NCI-H774 (cell line): Measurements from ENCODE around the gene NTM.

Source experiments
- DNase-seq: peaks from one replicate; lab custom pipeline; 2025; lab: John Stamatoyannopoulos, UW

NTM gene

DNA sequence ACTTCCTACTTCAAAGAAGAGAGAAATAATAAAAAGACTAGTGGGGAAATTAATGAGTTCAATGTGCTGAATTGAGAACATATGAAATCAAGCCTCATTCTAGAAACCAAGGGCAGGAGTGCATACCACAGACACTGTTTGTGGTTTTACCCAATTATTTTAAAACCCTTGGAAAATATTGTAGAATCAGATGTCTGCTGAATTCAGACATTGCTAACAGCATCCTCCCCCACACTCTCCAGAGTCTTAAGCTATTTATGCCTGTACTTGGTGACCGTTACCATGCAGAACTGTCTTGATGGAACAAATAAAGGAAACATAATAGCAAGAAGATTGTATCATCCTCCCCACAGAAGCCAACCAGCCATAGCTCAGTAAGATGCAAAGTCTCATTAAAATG is 850.1 kb downstream of the NTM start:
- no peak for DNase-seq

DNA sequence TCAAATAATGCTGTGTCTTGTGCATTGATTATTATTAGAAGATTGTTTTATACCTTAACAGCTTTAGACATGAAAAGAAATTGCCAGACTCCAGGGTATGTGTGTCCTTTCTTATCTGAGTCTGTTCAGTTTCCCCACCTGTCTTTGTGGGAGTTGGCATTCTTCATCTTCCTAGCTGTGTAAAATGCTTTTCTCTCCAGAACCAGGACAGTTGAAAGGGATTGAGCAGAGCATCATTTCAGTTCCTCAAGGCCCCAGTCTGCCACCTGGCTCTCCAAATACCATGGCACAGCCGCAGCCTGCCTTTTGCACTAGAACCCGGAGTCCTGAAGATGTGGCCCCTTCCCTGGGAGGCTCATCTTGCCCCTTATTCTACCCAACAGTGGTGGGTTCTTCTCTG is 851.9 kb downstream of the NTM start:
- DNase-seq = no peak

DNA sequence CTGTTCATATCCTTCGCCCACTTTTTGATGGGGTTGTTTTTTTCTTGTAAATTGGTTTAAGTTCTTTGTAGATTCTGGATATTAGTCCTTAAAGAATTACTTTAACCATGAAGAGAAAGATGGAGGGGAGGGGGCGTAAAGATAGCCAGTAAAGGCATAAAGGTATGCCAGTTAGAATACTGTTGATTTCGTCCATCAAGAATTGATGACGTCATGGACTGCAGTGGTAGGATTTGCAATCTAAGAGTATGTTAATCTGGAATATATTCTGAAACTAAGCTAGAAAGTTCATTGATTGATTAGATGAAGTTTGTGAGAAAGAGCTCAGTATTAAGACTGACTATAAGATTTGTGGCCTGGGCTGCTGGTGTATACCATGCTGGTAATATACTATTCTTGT is 856.1 kb downstream of the NTM start:
- DNase-seq = no peak

DNA sequence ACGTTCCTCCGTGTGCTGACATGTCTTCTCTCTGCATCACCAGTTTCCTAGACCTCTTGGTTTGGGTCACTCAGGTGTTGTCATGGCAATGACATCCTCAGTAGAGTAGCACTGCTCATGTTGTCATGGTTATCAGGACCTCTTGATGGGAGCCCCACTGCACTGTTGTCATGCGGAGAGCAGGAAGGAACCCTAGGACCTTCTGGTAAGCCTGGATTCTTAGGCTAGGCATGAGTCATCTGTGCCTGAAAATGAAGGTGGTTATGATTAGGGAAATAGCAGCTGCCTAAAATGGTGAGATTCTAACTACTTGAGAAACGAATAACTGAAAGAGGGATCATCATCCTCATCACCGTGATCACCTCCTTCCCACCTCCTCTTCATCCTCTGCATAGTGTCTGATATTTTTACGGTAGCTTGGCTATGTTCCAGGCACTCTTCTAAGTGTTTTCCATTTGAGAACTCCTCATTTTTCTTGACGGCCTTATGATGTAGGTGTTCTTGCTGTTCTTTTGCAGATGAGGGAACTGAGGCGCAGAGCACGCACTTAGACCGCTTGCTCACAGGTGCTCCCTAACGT is 858.4 kb downstream of the NTM start:
- no peak for DNase-seq

DNA sequence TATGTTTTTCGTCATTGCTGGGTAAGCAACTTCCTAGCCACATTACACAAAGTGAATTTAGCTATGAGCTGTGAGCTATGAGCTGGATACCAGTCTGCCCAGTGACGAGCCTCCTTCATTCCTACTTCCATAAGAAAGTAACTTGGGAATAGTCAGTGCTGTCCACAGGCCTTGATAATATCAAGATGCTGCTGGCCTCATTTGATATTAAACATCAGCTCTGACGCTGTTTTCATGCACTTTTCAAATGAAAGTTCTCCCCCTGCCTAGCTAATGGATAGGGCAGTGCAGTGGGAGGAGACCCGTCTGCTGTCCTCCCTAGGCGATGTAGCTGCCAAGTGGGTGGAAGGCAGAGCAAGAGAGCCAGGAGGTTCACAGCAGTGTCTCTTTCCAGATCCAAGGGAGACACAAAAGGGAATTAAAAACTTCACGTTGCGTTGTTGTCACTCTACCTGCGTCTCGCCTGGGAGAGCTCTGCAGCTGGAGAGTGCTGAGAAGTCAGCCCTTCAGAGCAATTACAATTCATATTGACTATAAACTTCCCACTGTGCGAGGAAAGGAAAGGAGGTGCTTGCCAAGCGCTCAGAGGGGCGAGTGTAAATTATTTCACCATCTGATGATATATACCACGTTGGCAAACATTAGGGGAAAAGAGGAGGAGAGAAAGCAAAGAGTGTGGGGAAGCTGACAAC is 861.4 kb downstream of the NTM start:
- DNase-seq = peak; percentile 45

DNA sequence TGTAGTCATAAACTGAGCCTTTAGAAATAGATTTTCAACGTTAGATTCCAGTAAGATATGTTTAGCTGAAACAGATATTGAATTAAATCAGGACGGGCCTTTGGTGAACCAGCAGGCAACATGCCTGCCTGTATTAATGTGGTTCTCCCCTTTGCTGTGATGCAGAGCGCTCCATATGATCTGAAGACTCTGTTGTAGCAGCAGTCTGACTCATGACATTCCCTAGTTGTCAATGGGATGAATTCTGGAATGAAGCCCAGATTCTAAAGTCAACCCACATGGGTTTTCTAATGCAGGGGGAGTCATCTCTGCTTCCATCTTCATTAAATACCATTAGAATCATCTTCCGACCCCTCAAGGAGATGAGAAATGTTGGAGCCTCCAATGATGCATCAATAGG is 864.5 kb downstream of the NTM start:
- no peak for DNase-seq

DNA sequence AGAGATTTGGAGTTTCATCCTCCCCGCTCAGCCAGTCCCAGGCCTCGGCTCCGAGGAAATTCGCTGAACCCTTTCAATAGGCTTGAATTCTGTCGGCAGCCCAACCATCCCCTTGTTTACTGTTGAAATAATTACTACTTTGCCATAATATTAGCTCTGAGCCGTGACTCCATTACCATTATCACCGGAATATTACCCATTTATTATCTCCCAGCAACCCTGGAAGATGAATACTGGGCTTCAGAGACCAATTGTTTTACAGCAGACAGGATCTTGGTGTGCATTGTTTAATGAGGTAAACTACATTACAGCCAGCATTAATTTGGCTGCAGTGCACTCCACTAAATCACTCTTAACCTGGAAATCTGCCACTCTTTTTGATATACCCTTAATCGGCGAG is 867.4 kb downstream of the NTM start:
- no peak for DNase-seq

DNA sequence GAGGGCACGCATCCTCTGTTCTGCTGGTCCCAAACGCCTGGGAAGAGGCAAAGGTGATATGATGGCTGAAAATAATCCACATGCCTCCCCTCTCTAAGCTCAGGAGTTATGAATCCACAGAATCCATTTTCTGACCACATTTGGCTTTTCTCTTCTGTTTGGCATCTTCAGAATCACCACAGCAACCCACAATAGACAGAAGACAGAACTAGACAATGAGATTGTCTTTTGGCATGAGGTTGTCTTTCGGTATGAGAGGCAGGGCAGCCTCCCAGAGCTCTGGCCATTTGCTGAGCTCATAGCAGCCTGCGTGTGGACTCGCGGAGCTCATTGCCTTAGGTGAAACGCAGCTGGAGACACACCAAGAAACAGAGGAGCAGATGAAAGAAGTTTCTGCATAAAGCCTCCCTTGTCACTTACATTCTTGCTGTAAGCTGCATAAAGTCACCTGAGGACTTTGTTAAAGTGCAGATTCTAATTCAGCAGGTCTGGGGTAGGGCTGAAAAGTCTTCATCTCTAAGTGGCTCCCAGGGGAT is 868.0 kb downstream of the NTM start:
- DNase-seq = no peak

DNA sequence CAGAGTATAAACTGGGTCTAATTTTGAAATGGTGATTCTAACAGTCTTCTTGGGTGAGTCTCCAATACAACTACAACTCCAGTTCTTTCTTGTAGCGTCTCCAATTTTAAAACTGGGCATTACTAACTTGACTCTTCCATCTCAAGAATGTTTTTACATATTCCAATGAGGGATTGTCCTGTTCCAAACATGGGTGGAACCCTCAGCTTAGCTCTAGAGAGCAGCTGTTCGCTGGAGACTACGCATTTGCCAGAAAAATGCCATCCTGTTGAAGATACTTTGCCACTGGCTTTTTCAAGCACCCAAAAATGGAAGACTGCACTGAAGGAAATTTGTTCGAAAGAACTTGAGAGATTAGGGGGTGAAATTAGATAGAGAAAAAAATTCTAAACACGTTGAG is 870.0 kb downstream of the NTM start:
- DNase-seq = no peak

DNA sequence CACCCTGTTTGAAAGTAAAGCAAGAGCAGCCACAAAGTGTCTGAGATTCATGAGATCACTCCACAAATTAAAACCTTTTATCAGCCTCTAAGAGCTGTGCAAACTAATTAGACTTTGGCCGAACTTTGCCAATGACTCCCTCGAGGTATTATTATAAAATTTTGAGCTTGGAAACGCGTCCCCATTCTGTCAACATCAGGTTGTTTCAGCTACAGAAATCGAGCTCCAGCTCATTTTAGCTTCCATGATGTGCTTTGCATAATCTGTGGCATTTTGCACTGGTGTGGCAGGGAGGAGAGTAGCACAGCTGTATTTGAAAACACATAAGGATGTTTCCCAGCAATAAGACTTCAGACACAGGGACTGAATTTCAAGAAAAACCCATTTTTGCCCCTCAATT is 872.2 kb downstream of the NTM start:
- no peak for DNase-seq

DNA sequence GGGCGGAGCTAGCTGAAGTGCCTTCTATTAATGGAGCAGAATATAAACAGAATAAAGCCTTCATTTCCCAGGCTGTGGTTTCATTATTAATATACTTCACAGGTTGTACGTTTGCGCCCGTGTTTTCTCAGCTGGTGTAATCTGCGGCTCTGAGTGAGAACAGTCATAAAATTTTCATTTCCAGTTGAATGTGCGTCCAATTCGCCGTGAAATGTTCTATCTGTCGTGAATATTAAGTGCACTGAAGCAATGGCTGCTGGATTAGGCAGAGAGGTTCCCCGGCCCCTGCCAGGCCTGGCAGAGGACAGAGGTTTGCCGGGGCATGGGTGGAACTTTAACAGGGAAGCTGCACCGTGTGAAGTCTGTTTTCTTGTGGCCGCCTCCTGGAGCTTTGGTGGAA is 874.4 kb downstream of the NTM start:
- DNase-seq = peak; percentile 25

DNA sequence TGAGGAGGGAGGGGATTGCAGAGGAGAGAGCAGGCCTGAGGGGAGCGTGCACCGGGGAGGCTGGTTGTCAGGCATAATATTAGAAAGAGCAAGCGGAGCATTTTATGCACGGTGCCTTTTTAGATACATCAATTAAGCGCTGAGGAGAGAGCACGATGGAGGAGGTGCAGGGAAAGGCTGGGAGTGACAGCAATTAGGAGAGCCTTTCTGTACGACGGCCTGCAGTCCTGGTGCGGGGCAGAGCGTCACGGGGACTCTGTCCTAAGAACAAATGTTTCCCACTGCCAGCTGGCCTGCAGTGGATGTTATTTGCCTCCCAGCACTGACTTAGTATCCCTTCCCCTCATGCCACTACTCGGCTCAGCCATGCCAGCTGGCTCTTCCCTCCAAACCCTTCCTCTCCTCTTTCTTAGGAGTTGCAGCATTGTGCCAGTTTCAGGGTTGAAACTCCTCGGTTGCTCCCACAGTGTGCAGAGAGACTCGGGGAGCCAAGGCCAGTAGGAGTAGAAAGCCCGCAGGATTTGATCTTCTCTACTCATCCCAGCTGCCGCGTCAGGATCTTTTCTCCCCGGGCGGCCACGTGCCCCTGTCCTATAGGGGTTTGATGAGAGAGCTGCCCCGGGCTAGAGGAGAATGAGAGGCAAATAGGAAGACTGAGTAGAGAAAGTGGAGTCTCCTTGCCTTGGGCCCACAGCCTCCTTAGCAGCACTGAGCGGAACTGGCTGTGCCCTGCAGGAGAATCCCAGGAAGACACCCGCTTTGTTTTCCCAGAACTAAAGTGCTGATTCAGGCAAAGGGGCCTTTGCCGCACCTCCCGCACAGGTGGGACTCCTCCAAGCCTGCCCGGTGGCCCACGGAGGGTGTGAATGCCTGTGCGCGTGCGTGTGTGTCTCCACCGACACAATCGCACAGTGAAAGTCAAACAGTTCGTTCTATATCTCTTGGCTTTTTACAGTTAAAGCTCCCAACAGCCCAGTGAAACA is 875.3 kb downstream of the NTM start:
- no peak for DNase-seq

DNA sequence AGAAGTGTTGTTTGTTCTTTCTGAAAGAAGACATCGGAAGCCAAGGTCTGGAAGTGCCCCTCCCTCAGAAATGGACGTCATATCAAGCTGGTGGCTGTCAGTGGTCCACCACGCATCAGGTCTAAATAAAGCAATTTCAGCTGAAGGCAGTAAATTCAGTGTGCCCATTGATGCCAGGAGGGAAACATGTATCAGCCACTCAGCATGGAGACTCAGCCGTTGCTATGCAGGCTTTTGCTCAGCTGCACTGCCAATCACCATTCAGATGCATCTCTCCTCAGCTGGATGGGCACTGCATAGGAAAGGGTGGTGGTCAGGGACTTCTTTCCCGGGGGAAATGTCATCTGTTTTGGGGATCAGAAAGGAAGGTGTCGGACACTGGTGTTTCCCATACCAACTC is 878.2 kb downstream of the NTM start:
- DNase-seq = no peak

DNA sequence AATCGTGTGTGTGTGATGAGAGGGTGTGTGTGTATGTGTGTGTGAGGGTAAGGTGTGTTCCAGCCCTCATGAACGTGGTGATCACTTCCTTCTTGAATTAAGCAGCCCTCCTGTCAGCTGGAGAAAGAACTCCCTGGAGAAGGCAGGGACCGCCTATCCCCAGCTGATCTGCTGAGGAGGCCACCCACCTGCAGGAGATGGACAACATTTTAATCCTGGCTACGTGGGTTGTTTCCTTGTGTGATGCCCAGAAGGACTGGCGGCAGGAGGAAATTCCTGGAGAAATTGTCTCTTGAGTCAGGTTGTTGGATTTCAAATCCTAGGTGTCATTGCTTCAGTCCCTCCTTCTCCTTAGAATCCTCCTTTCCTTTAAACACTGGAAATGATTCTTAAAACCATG is 878.8 kb downstream of the NTM start:
- no peak for DNase-seq

DNA sequence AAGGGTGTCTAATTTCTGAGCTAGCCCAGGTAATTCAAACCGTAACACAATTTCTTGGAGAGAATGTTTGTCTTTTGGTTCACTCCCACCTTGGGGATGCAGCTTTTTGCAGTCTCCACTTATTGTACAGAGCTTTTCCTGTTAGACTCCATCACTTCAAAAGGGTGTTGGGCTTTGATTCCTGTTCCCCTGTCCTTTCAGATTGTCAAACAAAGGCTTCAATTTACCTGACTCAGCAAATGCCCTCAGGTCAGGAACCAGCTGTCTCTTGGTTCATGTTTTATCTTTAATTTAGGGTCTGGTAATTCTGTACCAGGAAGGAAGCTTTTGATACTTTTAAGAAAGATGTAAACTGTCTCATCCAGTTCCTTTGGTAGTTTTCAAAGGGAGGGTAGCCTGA is 880.6 kb downstream of the NTM start:
- DNase-seq = no peak

DNA sequence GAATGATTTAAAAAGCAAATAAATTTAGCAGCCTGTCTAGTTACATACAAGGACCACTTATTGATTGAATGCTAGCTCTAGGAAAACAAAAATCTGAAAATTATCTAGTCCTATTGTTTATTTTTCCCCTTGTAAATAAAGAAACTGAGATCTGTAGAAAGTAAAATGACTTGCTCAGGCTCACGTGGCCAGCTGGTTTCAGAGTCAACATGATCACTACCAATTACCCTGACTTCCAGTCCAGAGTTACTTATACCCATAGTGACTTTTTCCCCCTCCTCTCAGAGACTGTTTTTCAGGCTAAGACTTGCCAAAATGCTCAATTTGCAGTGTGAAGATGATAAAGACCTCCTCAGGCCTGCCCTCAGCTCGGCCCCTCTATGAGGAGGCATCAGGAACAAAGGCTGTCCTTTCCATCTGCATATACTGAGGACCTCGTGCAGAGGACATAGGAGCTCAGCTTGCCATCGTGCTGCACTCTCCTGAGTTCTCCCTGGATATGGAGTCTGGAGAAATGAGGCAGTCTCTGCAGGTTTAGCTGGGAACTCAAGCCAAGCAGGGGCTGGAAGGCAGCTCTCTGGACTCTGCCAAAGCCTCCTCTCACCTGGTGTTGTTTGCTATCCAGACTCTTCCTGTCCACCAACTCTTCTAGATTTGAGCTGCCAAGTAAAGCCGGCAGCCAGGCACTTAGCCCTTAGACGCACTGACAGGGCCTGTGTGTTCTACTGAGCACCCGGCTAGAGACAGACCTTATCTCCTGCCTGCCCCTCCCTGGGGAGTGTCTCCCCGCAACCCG is 883.3 kb downstream of the NTM start:
- no peak for DNase-seq

DNA sequence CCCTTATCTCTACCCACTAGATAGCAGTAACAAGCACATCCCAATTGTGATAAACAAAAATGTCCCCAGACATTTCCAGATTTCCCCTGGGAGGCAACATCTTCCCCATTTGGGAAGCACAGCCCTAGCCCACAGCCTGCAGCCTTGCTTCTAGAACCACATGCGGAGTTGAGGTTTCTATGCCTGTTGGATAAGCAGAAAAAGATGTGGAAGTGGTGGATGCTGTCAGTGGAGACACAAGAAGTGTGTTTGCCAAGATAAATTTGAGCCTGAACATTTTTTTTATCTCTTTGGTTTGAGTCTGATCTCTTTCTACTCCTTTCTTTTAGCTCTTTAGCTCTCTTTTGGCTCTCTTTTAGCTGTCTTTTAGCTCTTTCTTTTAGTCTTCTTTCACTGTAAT is 884.5 kb downstream of the NTM start:
- DNase-seq = no peak

DNA sequence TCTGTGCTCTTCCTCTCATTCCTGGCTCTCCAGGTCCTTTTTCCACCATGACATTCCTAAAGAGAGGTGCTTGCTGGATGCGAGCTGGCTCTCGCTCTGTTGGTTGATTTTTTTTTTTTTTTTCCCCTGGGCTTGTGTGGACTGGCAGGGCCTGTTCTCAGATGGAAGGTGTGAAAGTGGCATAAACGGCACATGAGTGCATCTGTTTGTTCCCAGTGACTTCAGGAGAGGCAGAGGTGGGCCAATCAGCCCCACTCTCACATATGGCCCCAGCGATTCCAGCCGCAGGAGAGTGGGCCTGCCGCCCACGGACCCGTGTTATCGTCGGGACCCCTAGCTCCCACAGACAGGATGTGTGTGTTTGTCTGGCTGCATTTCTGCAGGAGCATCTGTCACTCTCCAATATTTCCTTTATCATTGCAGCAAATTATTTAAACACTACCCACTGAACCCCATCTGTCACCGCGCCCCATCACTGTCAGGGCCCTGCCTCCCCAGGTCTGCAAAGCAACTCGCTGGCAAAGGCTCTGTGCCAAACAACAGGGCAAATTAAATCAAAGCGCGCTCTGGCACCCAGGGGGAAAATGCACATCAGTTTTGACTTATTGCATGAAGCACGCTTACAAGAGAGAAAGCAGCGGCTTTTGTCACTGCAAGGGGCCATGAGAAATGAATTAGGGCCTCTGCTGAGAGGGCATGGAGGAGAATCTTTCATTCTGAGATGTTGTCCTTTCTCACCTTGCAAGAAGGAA is 886.3 kb downstream of the NTM start:
- no peak for DNase-seq

DNA sequence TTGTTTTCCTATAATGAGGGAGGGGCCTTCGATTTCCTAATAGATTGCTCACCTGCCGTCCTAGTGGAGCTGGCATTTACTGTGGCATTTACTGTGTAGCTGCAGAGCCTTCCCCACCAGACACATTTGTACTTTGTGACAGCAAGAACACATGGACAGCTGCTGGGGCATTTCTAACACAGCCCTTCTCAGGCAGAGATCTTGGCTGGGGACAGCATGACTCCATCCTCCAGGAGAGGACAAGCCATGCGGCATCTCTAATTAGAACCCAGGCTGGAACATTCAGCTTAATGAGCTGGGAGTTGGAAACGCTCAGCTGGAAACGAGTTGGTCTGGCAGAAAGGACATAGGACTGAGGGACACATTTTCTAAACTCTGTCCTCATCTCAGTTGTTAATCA is 887.5 kb downstream of the NTM start:
- no peak for DNase-seq

DNA sequence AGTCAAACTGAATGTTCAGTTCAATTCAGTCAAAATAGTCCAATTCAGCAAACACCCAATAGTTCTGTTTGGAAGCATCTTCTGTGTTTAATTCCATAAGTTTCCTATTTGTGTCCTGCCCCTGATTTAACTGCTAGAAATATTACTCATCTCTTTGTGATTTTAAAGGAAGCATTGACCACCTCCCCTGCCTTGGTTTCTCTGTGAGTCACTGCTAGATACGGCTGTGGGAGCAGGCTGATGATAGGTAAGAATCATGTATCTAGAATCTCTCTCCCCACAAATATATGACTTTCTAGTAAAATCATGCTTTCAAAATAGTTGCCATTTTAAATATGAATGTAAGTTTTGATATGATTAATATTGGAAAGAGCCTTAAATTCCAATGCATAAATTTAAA is 888.5 kb downstream of the NTM start:
- no peak for DNase-seq

DNA sequence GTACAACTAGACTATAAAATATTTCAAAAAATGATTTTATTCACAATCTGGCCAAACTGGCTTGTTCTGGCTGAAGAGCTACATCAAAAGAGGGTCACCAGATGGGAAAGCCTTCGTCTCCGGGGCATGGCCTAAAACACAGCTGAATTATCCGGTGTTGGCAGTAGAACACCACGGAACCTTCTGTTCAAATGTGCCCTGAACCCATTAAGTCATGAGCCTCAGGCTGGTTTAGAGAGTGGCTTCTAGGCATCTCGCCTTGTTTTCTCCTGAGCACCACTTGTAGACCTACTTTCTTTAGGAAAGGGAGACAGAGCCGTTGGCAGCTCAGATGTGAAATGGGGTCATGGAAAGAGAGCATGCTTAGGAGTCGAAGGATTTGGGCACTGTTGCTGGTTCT is 890.2 kb downstream of the NTM start:
- no peak for DNase-seq
